ENCODE measurements around the gene WRAP53.

The WRAP53 gene

DNA sequence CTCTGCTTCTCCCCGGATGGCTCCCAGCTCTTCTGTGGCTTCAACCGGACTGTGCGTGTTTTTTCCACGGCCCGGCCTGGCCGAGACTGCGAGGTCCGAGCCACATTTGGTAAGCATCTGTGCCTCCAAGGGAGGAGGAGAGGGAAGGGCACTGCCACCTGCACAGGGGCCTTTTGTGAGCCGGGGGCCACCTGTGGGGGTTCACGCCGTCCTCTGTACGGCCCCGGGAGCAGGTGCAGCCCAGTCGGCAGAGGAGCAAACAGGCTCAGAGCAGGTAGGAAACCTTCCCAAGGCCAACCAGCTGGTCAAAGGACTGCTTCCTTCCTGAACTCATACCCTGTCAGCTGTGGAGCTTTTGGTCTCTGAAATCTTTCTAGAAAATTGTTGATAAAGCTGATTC lies 13.4 kb downstream of the WRAP53 start:
- Mint-ChIP-seq H3K27me3 (ENCODE audit: low read depth, poor library complexity) (peaks cover 17% of the 10 kb centered on the region), H3K4me1 (peaks cover 32% of the 10 kb centered on the region), H3K27ac (no peak overlapping the region), H3K9me3 (no peaks in the 10 kb centered on the region), H3K36me3 (ENCODE audit: low read depth) (peaks cover 16% of the 10 kb centered on the region), H3K4me3 (no peak overlapping the region)
- no peak for DNase-seq
- TF ChIP-seq, protein P1, sequence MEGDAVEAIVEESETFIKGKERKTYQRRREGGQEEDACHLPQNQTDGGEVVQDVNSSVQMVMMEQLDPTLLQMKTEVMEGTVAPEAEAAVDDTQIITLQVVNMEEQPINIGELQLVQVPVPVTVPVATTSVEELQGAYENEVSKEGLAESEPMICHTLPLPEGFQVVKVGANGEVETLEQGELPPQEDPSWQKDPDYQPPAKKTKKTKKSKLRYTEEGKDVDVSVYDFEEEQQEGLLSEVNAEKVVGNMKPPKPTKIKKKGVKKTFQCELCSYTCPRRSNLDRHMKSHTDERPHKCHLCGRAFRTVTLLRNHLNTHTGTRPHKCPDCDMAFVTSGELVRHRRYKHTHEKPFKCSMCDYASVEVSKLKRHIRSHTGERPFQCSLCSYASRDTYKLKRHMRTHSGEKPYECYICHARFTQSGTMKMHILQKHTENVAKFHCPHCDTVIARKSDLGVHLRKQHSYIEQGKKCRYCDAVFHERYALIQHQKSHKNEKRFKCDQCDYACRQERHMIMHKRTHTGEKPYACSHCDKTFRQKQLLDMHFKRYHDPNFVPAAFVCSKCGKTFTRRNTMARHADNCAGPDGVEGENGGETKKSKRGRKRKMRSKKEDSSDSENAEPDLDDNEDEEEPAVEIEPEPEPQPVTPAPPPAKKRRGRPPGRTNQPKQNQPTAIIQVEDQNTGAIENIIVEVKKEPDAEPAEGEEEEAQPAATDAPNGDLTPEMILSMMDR (IDR thresholded peaks at IDR 0.05): no peak

DNA sequence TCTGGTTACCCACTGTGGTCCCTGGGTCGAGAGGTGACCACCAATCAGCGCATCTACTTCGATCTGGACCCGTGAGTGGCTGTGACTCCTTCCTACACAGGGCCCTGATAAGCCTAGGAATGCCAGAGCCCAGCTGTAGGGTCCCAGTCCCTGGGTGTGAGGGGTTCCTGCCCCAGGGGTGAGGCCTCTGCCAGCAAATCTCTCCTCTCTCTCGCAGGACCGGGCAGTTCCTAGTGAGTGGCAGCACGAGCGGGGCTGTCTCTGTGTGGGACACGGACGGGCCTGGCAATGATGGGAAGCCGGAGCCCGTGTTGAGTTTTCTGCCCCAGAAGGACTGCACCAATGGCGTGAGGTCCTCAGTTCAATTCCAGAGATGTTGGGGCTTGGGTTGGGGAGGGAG lies 14.5 kb downstream of the WRAP53 start:
- Mint-ChIP-seq H3K4me1 (peaks cover 36% of the 10 kb centered on the region), H3K36me3 (ENCODE audit: low read depth) (peaks cover 9% of the 10 kb centered on the region), H3K27ac (peak overlapping the region; percentile 64), H3K27me3 (ENCODE audit: low read depth, poor library complexity) (peaks cover 26% of the 10 kb centered on the region), H3K9me3 (no peaks in the 10 kb centered on the region), H3K4me3 (no peak overlapping the region)
- DNase-seq: no peak
- TF ChIP-seq, protein P1 (IDR thresholded peaks at IDR 0.05): no peak

DNA sequence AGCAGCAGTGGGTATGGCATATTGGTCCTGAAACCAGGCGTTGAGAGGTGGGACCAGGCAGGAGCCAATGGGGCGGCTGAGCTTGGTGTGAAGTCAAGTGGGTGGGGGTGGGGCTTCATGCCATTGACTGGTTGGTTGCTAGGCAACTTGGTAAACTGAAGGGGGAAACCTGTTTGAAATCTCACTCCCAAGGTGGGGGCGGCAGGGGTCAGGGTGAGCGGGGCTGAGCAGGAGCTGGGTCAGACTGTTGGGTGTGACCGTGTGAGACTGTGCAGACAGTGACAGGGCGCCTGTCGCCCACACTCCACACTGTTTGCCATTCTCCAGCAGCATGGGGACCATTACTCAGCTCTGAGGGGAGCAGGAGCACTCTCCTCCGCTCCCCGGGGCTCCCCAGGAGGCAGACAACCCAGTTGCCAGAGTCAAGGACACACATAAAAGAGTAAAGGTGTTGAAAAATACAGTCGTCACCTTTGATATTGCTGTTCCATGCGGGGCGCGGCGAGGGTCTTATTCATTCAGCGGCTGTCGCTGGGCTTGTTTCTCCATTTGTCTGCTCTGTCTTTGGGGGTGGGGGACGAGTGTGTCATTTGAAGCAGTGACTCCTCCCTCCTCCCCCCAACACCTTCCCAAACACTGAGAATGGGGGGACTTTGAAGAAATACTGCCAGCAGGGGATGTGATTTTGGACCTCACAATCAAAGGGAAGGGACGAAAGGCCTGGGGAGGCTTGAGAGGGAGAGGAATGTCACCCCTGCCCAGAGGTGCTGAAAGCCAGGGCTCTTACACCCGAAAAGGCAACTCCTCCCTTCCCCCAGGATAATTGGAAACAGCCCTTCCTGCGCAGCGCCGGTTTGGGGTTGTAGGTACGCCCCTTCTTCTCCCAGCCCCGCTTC lies 15.6 kb downstream of the WRAP53 start:
- H3K27me3 Mint-ChIP-seq (ENCODE audit: low read depth, poor library complexity): peaks cover 27% of the 10 kb centered on the region
- H3K4me1 Mint-ChIP-seq: peaks cover 36% of the 10 kb centered on the region
- H3K27ac Mint-ChIP-seq: peak overlapping the region; percentile 98
- H3K9me3 Mint-ChIP-seq: no peaks in the 10 kb centered on the region
- H3K36me3 Mint-ChIP-seq (ENCODE audit: low read depth): peaks cover 4% of the 10 kb centered on the region
- DNase-seq: peak; percentile 81
- peak overlapping the region; percentile 87 for H3K4me3 Mint-ChIP-seq
- TF ChIP-seq, protein P1 (IDR thresholded peaks at IDR 0.05): no peak

DNA sequence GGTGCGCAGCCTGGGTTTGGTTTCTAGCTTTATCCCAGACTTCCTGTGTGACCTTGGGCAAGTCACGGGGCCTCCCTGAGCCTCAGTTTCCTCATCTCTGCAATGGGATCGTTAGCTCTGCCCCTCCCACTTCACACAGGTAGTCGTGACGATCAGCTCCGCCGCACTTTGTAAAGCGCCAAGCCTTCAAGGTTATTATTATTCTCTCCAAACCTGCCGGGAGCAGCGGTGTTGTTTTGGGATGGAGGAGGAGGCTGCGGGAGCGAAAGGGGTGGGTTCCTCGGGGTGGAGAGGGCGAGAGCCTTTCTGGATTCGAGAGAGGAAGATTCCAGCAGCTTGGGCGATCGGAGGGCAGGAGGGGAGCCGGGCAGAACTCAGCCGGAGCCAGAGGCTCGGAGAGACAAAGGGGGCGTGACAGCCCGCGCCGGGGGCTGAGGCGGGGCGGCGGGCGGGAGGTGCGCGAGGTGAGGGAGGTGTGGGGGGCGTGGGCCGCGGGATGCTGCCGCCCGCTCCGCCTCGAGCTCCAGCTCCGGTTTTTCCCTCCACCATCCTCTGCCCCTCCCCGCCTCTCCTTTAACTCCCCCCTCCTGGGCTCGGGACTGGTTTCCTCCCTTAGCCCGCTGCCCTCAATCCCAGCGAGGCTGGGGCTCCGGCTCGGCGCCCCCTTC lies 16.5 kb downstream of the WRAP53 start, which contains the start of gene EFNB3:
Gene EFNB3, plus strand, starts transcription at position 602 of the 668 bp plus-strand sequence. CDS start 397 bp downstream, outside the sequence.
- DNase-seq: peak; percentile 82
- H3K4me1 Mint-ChIP-seq: peaks cover 36% of the 10 kb centered on the region
- H3K27ac Mint-ChIP-seq: peak within 1 kb of the TSS; percentile 98
- H3K4me3 Mint-ChIP-seq: peak within 1 kb of the TSS; percentile 95
- TF ChIP-seq, protein P1 (IDR thresholded peaks at IDR 0.05): no peak
- H3K36me3 Mint-ChIP-seq (ENCODE audit: low read depth): peaks cover 4% of the 10 kb centered on the region
- no peaks in the 10 kb centered on the region for H3K9me3 Mint-ChIP-seq
- peaks cover 27% of the 10 kb centered on the region for H3K27me3 Mint-ChIP-seq (ENCODE audit: low read depth, poor library complexity)

DNA sequence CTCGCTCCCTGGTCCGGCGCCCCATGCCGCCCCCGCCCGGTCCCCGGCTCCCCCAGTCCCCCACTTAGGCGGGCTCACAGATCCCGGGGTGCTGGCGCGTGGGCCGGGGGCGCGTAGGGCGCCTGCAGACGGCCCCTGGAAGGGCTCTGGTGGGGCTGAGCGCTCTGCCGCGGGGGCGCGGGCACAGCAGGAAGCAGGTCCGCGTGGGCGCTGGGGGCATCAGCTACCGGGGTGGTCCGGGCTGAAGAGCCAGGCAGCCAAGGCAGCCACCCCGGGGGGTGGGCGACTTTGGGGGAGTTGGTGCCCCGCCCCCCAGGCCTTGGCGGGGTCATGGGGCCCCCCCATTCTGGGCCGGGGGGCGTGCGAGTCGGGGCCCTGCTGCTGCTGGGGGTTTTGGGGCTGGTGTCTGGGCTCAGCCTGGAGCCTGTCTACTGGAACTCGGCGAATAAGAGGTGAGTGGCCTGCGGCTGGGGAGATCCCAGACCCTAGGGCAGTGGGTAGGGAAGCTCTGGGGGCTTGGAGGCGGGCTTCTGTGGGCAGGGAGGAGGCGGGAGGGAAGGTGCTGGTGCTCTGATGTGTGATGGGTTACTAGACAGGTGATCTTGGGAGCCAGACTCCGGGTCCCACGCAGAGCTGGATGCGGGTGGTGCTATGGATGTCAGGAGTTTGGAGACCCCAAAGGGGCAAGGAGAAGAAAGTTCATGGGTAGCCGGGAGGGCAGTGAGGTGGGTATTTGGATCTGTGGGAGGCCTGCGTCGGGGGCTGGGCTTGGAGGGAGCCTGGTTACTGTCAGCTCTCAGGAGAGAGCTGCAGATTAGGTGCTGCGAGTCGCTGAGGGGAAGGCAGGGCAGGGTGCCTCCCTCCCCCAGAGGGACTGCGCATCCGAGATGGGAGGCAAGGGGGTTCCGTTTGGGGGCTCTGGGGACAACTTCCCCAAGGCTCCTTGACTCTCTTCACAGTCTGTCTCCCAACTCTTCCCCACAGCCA lies 17.3 kb downstream of the WRAP53 start:
- H3K27me3 Mint-ChIP-seq (ENCODE audit: low read depth, poor library complexity): peaks cover 31% of the 10 kb centered on the region
- DNase-seq: peak; percentile 43
- peak overlapping the region; percentile 72 for H3K27ac Mint-ChIP-seq
- peaks cover 42% of the 10 kb centered on the region for H3K4me1 Mint-ChIP-seq
- TF ChIP-seq, protein P1 (IDR thresholded peaks at IDR 0.05): no peak
- no peaks in the 10 kb centered on the region for H3K9me3 Mint-ChIP-seq
- peak overlapping the region; percentile 95 for H3K4me3 Mint-ChIP-seq
- H3K36me3 Mint-ChIP-seq (ENCODE audit: low read depth): peaks cover 9% of the 10 kb centered on the region
